ENCODE measurements around the gene ACTA2. TPM values are rescaled to one million over a fixed set of nuclear protein-coding genes. Genes with fewer than 3 reads are reported as not detected.

The ACTA2 gene
- polyA plus RNA-seq, 1 experiment = 815 TPM

GRCh38 chr10:88995156-88995876 lies 42.7 kb upstream of the ACTA2 start:
- DNase-seq (ENCODE audit: low read depth, low spot score) = no peak
- Histone ChIP-seq H3K4me3 (ENCODE audit: low read depth, low read length) (no peak overlapping the region), H3K9me3 (ENCODE audit: control insufficient read depth, insufficient read depth, low read length) (no peaks in the 10 kb centered on the region; the same call in 1 of the 2 replicates), H3K27me3 (ENCODE audit: control insufficient read depth, insufficient read depth, low read length) (no peaks in the 10 kb centered on the region), H3K27ac (ENCODE audit: low read depth, low read length) (no peak overlapping the region)
- no peak for TF ChIP-seq CTCF (IDR thresholded peaks at IDR 0.05; ENCODE audit: low read depth, low read length)
- ChIA-PET CTCF (interaction anchor here (0.7 to 13.4 kb wide), 8 partner anchors 8 to 239 kb away, joined by 3 to 244 read pairs (median 4); no protein-coding TSS in a partner anchor), POLR2A (no interaction called here)

- H3K27ac ChIP-seq (ENCODE audit: low read depth, low read length) = no peak overlapping the region
- TF ChIP-seq CTCF (IDR thresholded peaks at IDR 0.05; ENCODE audit: low read depth, low read length) = no peak
- no peak for DNase-seq (ENCODE audit: low read depth, low spot score)
- peak overlapping the region; percentile 38 for H3K4me3 ChIP-seq (ENCODE audit: low read depth, low read length)
- H3K9me3 ChIP-seq (ENCODE audit: control insufficient read depth, insufficient read depth, low read length) = no peaks in the 10 kb centered on the region; the same call in 1 of the 2 replicates
- CTCF ChIA-PET = interaction anchor here (0.9 to 13.4 kb wide), 7 partner anchors 14 to 223 kb away, joined by 4 to 244 read pairs (median 4); no protein-coding TSS in a partner anchor
- no peaks in the 10 kb centered on the region for H3K27me3 ChIP-seq (ENCODE audit: control insufficient read depth, insufficient read depth, low read length)
- POLR2A ChIA-PET = no interaction called here
Observed at GRCh38 chr10:88994019-88994418, 41.4 kb upstream of the ACTA2 start.

- no peak for DNase-seq (ENCODE audit: low read depth, low spot score)
- H3K27ac ChIP-seq (ENCODE audit: low read depth, low read length) = no peak overlapping the region
- peak overlapping the region; percentile 89 for H3K4me3 ChIP-seq (ENCODE audit: low read depth, low read length)
- ChIA-PET CTCF (interaction anchor here (0.6 to 13.4 kb wide), 8 partner anchors 13 to 394 kb away, joined by 3 to 244 read pairs (median 10); no protein-coding TSS in a partner anchor), POLR2A (interaction anchor here (0.6 kb wide), 1 partner anchor 12 kb away, joined by 3 read pairs; no protein-coding TSS in a partner anchor)
- H3K9me3 ChIP-seq (ENCODE audit: control insufficient read depth, insufficient read depth, low read length) = no peaks in the 10 kb centered on the region; the same call in 1 of the 2 replicates
- TF ChIP-seq CTCF (IDR thresholded peaks at IDR 0.05; ENCODE audit: low read depth, low read length) = no peak
- H3K27me3 ChIP-seq (ENCODE audit: control insufficient read depth, insufficient read depth, low read length) = no peaks in the 10 kb centered on the region
Observed at GRCh38 chr10:88992921-88993524, 40.5 kb upstream of the ACTA2 start.

- no peak for TF ChIP-seq CTCF (IDR thresholded peaks at IDR 0.05; ENCODE audit: low read depth, low read length)
- DNase-seq (ENCODE audit: low read depth, low spot score) = no peak
- Histone ChIP-seq H3K27ac (ENCODE audit: low read depth, low read length) (peak overlapping the region; percentile 84), H3K9me3 (ENCODE audit: control insufficient read depth, insufficient read depth, low read length) (no peaks in the 10 kb centered on the region; the same call in 1 of the 2 replicates), H3K27me3 (ENCODE audit: control insufficient read depth, insufficient read depth, low read length) (no peaks in the 10 kb centered on the region), H3K4me3 (ENCODE audit: low read depth, low read length) (peak overlapping the region; percentile 89)
- ChIA-PET CTCF (interaction anchor here (1.2 to 13.4 kb wide), 6 partner anchors 38 to 226 kb away, joined by 3 to 244 read pairs (median 19); no protein-coding TSS in a partner anchor), POLR2A (interaction anchor here (2.6 kb wide), 1 partner anchor 60 kb away, joined by 17 read pairs; no protein-coding TSS in a partner anchor)
Observed at GRCh38 chr10:88991899-88992320, 39.3 kb upstream of the ACTA2 start.
